Ovary (tissue), 3 donors: ENCODE measurements around the gene TRDMT1.

Experiments used
- CTCF ChIP-seq, 3 donors: fragments of 450-650 bp in 2 of 3; fragments of 200-600 bp in 1 of 3; IDR thresholded peaks; one replicate each; pipeline versions ENCODE4 v1.5.1 to v1.8.0; 2016 to 2022; ENCODE audit warnings: antibody characterized with exemption in 3 of 3, mild to moderate bottlenecking in 1 of 3
- POLR2A ChIP-seq: fragments of 450-650 bp; IDR thresholded peaks from one replicate; pipeline ENCODE4 v1.6.1; 2017; ENCODE audit warnings: antibody characterized with exemption, mild to moderate bottlenecking, moderate library complexity
- donor health status: DM: no; HTN: no; CAD: no.

- no peak for TF ChIP-seq POLR2A
- no peak for TF ChIP-seq CTCF (IDR thresholded peaks at IDR 0.05)
Observed at GRCh38 chr10:17209881-17210280, 8.4 kb upstream of the TRDMT1 start.
